ES-I3 (cell line): ENCODE data around the gene CAPN11.

Experiments
- H3K36me3 ChIP-seq: 2 replicates; pipeline ENCODE4 v1.6.1; 2013; ENCODE audit warnings: mild to moderate bottlenecking, low read length, control low read depth, moderate library complexity; ENCODE audit not compliant: insufficient read depth
- H3K4me1 ChIP-seq: 2 replicates; pipeline ENCODE4 v1.6.1; 2013; ENCODE audit warnings: mild to moderate bottlenecking, control low read depth, low read length; ENCODE audit not compliant: insufficient read depth
- H3K9ac ChIP-seq: 2 replicates; pipeline ENCODE4 v1.6.1; 2013; ENCODE audit warnings: low read depth, mild to moderate bottlenecking, low read length, moderate library complexity
- H3K9me3 ChIP-seq: 2 replicates; pipeline ENCODE4 v1.6.1; 2013; ENCODE audit warnings: mild to moderate bottlenecking, low read length, moderate library complexity; ENCODE audit not compliant: control insufficient read depth, insufficient read depth

The CAPN11 gene

GRCh38 chr6:44158770-44159228, at the start of gene CAPN11:
CAPN11 (plus strand) TSS chr6:44158820; CDS start chr6:44158849, 29 bp downstream.
- no peaks in the 10 kb centered on the region for H3K9me3 ChIP-seq
- peaks cover 11% of the 10 kb centered on the region; the same call in 1 of the 2 replicates for H3K4me1 ChIP-seq
- no peak within 1 kb of the TSS for H3K9ac ChIP-seq
- H3K36me3 ChIP-seq, result no peaks in the 10 kb centered on the region

DNA sequence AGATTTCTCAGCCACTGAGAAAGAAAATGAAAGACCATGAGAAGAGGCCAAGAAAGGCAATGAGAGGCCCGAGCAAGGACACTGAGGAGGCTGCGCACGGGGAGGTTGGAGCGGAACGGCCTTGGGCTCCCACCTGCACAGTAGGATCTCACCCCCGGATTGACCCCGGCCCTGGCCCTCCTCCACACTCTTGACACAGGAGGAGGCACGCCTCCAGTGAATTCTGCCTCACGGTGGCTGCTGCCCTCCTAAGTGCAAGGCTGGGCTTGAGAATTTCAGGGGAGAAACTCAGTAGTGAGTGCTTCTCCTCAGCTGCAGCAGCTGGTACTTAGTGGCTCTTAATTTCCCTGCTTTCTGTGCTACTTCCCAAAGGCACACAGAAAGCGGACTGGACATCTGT, 49.4 kb upstream of the CAPN11 start:
- H3K4me1 ChIP-seq, result no peaks in the 10 kb centered on the region
- peaks cover 23% of the 10 kb centered on the region for H3K36me3 ChIP-seq
- H3K9ac ChIP-seq, result no peak overlapping the region
- no peaks in the 10 kb centered on the region for H3K9me3 ChIP-seq

- no peaks in the 10 kb centered on the region for H3K4me1 ChIP-seq
- no peak overlapping the region for H3K9ac ChIP-seq
- peaks cover 13% of the 10 kb centered on the region for H3K36me3 ChIP-seq
Observed at GRCh38 chr6:44110005-44110676, 48.5 kb upstream of the CAPN11 start.

GRCh38 chr6:44110966-44111365, 47.7 kb upstream of the CAPN11 start:
- 0 out of 2 replicates have a peak, but pooled peaks cover 1% of the 10 kb centered on the region for H3K4me1 ChIP-seq
- H3K9ac ChIP-seq, result no peak overlapping the region
- no peaks in the 10 kb centered on the region for H3K9me3 ChIP-seq
- H3K36me3 ChIP-seq, result peaks cover 13% of the 10 kb centered on the region

More at GRCh38 chr6:44110005-44110676, 48.5 kb upstream of the CAPN11 start:
- H3K9me3 ChIP-seq, result no peaks in the 10 kb centered on the region

DNA sequence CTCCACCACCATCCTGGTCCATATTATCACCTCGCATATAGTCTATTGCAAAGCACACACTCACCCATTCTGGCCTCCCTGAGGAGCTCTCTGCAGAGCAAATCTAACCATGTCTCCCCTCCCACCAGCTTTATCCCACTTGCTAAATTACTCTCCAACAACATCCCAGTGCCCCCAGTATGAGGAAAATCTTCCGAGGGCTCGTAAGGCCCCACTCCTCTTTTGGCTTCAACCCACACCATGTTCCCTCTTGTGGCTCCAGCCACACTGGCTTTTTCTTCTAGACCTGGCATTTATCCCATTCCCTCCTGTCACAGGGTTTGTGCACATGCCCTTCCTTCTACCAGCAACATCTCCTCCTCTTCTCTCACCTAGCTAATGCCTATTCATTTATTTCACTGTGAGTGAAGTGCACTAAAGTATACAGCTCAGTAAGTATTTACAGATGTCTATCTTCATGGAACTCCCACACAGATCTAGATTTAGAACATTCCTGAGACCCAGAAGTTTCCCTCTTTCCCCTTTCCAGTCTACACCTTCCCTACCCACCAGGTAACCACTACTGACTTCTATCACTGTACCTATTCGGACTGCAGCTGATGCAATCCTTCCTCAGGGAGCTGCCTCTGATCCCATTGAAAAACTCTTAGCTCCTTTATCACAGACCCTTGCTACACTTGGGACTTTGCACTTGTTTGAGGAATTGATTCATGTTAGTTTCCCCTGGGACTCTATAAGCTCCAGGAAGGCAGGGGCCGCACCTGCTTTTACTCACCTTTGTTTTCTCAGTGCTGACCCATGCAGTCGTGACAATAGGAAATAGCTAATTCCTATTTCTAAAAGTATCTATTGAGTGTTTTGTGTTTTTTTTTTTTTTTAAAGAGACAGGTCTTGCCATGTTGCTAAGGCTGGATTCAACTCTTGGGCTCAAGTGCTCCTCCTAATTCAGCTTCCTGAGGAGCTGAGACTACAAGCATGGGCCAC, 46.9 kb upstream of the CAPN11 start:
- Histone ChIP-seq H3K4me1 (0 out of 2 replicates have a peak, but pooled peaks cover 5% of the 10 kb centered on the region), H3K9ac (no peak overlapping the region), H3K36me3 (peaks cover 13% of the 10 kb centered on the region), H3K9me3 (no peaks in the 10 kb centered on the region)

- no peak overlapping the region for H3K9ac ChIP-seq
- H3K4me1 ChIP-seq, result peaks cover 5% of the 10 kb centered on the region; the same call in 1 of the 2 replicates
- H3K36me3 ChIP-seq, result peaks cover 8% of the 10 kb centered on the region
- no peaks in the 10 kb centered on the region for H3K9me3 ChIP-seq
Observed at GRCh38 chr6:44113414-44113813, 45.2 kb upstream of the CAPN11 start.

- Histone ChIP-seq H3K4me1 (peaks cover 5% of the 10 kb centered on the region; the same call in 1 of the 2 replicates), H3K9me3 (no peaks in the 10 kb centered on the region), H3K9ac (no peak overlapping the region), H3K36me3 (peaks cover 8% of the 10 kb centered on the region)
Observed at GRCh38 chr6:44115866-44116265, 42.8 kb upstream of the CAPN11 start.

DNA sequence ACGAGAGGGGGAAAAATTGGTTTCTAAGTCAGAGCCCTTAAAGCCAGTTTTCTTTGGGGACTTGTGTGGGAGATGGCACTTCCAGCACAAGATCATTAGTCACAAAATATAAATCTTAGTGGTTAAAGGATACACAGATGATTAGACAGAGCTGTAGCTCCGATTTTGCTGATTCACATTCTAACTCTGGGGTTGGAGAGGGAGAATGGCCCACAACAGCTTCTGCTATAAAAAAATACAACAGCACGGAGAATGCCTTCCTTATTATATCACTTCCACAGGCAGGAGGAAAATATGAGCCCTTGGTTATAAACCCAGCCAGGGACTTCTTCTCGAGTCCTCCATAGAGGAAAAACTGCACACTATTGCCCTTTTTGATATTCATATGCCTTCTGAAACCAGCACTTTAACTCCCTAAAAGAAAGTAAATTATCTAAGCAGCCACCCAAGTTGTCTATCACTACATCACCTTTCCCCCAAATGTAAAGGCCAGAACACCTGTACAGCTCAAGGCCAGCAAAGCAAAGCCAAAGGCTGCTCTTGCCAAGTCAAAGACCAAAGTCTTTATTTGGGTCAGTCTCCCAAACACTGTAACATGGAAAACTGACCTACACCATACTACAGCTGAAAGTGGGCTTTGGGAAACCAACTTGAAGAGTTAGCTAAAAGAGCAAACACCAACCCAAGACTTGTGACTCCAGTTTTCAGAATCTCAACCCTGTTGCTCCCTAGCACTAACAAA, 41.8 kb upstream of the CAPN11 start:
- Histone ChIP-seq H3K9me3 (no peaks in the 10 kb centered on the region), H3K4me1 (peaks cover 13% of the 10 kb centered on the region; the same call in 1 of the 2 replicates), H3K9ac (no peak overlapping the region), H3K36me3 (peaks cover 8% of the 10 kb centered on the region)

DNA sequence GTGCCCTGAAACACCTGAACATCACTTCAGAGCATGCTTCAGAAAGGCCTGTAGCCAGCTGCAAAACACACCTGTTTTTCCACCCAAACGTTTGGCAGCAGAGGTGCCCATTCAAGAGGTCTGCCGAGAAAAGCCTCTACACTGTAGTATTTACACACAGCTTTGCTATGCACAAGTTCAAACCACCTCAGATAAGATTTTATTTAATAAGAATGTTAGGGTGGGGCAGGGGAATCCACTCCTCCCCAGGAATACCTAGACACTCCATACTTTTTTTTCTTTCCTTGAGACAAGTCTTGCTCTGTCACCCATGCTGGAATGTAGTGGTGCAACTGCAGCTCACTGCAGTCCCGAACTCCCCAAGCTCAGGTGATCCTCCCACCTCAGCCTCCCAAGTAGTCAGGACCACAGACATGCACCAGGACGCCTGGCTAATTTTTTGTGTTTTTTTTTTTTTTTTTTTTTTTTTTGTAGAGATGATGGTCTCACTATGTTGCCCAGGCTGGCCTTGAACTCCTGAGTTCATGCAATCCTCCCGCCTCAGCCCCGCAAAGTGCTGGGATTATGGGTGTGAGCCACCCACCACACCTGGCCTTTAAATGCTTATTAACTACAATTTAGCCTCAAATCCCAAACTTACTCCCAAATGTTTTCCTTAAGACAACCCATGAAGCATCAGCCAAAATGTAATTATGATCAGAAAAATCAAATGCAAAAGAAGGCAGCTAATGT, 41.1 kb upstream of the CAPN11 start:
- no peaks in the 10 kb centered on the region for H3K9me3 ChIP-seq
- H3K9ac ChIP-seq, result no peak overlapping the region
- H3K36me3 ChIP-seq, result peaks cover 5% of the 10 kb centered on the region
- H3K4me1 ChIP-seq, result peaks cover 13% of the 10 kb centered on the region; the same call in 1 of the 2 replicates

GRCh38 chr6:44119704-44120262, 38.8 kb upstream of the CAPN11 start:
- Histone ChIP-seq H3K36me3 (no peaks in the 10 kb centered on the region), H3K9ac (no peak overlapping the region), H3K9me3 (no peaks in the 10 kb centered on the region), H3K4me1 (peaks cover 27% of the 10 kb centered on the region)

DNA sequence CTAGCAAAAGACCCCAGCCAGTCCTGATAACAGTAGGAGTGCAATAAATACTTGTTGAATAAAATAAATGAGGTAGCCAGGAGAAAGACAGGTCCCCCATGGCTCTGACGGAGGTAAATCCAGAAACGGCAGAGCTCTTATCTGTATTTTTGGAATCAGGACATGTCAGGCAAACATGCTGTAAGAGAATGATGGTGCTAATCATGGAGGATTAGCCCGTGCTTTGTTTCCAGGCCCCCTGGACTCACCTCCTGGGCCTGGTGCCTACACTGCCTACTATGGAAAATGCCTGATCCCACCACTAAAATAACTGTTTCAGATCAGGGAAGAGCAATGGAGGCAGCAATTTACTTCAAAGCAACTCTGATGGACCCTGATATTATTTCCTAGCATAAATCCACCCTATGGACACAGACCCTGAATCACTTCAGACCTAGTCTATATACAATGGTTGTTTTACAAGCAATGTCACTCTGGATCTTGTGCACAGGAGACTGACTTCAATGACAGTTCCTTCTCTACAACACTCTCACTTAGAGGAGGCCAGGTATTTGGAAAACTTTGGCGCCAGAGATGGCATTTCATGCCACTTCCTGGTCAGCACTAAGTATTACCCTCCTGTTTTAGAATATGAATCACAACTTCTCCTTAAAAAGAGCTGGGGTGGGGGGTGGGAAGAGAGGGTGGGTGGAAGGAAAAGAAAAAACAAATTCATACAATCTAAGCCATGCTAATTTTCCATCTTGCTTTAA, 37.8 kb upstream of the CAPN11 start:
- H3K4me1 ChIP-seq, result peaks cover 30% of the 10 kb centered on the region
- no peaks in the 10 kb centered on the region for H3K36me3 ChIP-seq
- no peak overlapping the region for H3K9ac ChIP-seq

DNA sequence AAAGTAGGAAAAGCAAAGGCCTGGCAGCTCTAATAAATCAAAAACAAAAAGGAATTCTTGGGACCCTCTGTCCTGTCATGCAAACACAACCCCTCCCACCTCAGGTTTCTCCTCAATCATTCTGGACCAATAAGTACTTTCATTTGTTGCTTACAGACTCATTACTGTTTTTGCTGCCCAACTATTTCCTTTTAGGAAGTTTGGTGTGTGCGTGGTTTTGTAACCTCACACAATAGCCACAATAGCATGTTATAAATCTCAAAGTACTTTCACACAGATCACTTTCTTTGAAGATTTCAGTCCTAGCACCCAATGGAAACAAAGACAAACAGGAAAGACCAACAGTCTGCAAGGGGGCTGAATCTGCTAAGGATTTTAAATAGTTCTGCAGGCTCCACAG, 35.8 kb upstream of the CAPN11 start:
- Histone ChIP-seq H3K9me3 (no peaks in the 10 kb centered on the region), H3K4me1 (peaks cover 29% of the 10 kb centered on the region), H3K36me3 (no peaks in the 10 kb centered on the region), H3K9ac (no peak overlapping the region)

More for the DNA sequence above, 37.8 kb upstream of the CAPN11 start:
- H3K9me3 ChIP-seq, result no peaks in the 10 kb centered on the region

DNA sequence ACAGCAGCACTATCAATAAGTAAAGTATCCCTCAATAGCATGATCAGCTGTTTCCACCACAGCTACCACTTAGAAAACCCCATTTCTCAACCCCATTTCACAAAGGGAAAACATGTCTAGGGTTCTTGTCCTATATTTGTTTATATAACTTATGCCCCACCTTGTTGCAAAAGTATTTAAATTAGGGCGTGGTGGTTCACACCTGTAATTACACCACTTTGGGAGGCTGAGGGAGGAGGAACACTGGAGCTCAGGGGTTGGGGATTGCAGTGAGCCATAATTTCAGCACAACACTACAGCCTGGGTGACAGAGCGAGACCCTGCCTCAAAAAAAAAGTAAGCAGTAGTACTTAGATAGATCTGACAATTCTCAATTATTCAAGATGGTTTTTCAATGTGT, 35.1 kb upstream of the CAPN11 start:
- peaks cover 29% of the 10 kb centered on the region for H3K4me1 ChIP-seq
- no peaks in the 10 kb centered on the region for H3K36me3 ChIP-seq
- H3K9ac ChIP-seq, result no peak overlapping the region
- no peaks in the 10 kb centered on the region for H3K9me3 ChIP-seq
